Nephron progenitor cell (in vitro differentiated cells): ENCODE data around the gene RERE.
"Not testable (repeated sequence)": the region's sequence is repeated elsewhere in the genome, so short reads cannot be mapped to it uniquely, and the experiment has no call there.

ENCODE experiments used
- DNase-seq: peaks from one replicate; pipeline ENCODE4 v3.0.0; 2021
- H3K27ac Mint-ChIP-seq: 2 replicates; pipeline ENCODE4 v1.8.0; 2021; ENCODE audit warnings: mild to moderate bottlenecking, moderate library complexity, mixed read lengths
- H3K27me3 Mint-ChIP-seq: 2 replicates; pipeline ENCODE4 v1.8.0; 2021; ENCODE audit warnings: mild to moderate bottlenecking, low read depth, mixed read lengths; ENCODE audit not compliant: poor library complexity
- H3K36me3 Mint-ChIP-seq: 2 replicates; pipeline ENCODE4 v1.8.0; 2021; ENCODE audit warnings: low read depth, mixed read lengths
- H3K4me1 Mint-ChIP-seq: 2 replicates; pipeline ENCODE4 v1.8.0; 2021; ENCODE audit warnings: mixed read lengths
- H3K4me3 Mint-ChIP-seq: 2 replicates; pipeline ENCODE4 v1.8.0; 2021; ENCODE audit warnings: mild to moderate bottlenecking, moderate library complexity, mixed read lengths
- H3K9me3 Mint-ChIP-seq: 2 replicates; pipeline ENCODE4 v1.8.0; 2021; ENCODE audit warnings: mild to moderate bottlenecking, moderate library complexity, mixed read lengths
- TF ChIP-seq, protein P1 (sequence below): fragments of 200-600 bp; sonication (generic); IDR thresholded peaks from 2 replicates; pipeline ENCODE4 v1.5.0; 2021; ENCODE audit warnings: antibody characterized with exemption

The RERE gene

DNA sequence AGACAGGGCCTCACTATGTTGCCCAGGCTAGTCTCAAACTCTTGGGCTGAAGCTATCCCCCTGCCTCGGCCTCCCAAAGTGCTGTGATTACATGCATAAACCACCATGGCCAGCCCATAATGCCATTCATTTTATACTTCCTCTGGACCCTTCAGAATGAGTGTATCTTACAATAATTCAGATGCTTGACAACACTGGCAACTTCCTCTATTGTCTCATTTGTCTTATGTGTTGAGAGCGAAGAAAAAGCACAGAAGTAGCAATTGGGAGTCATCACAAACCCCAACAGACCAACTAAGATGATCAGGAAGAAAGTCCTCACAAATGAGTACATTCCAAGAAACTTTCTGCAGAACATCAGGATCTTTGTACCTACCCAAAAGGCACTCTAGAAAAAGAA, 191.9 kb downstream of the RERE start:
- Mint-ChIP-seq H3K36me3 (peaks cover 5% of the 10 kb centered on the region), H3K4me3 (no peak overlapping the region), H3K4me1 (peaks cover 80% of the 10 kb centered on the region), H3K27ac (peak overlapping the region; percentile 24), H3K9me3 (no peaks in the 10 kb centered on the region), H3K27me3 (peaks cover 4% of the 10 kb centered on the region)
- TF ChIP-seq, protein P1, sequence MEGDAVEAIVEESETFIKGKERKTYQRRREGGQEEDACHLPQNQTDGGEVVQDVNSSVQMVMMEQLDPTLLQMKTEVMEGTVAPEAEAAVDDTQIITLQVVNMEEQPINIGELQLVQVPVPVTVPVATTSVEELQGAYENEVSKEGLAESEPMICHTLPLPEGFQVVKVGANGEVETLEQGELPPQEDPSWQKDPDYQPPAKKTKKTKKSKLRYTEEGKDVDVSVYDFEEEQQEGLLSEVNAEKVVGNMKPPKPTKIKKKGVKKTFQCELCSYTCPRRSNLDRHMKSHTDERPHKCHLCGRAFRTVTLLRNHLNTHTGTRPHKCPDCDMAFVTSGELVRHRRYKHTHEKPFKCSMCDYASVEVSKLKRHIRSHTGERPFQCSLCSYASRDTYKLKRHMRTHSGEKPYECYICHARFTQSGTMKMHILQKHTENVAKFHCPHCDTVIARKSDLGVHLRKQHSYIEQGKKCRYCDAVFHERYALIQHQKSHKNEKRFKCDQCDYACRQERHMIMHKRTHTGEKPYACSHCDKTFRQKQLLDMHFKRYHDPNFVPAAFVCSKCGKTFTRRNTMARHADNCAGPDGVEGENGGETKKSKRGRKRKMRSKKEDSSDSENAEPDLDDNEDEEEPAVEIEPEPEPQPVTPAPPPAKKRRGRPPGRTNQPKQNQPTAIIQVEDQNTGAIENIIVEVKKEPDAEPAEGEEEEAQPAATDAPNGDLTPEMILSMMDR: no peak
- no peak for DNase-seq

DNA sequence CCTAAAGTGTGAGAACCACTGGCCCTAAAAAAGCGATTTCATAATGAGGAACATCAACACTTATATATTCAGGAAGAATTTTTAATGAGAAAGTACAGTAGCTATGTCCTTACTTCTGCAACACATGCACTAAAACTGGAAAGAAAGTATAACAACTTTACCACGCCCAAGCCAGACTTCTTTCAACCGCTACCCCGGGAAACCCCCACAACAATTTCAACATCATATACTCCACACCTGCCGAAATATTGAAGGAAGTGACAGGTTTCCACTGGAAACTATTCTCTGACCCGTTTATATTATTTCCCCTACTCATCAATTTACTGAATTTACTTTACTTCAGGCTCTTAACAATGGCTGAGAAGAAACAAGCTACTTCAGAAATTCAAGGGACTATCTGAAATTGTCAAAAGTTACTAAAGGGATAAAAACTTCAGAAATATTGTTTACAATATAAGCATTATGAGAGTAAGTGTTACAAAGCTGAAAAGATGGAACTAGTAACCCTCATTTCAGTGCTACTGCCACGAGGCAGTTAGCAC, 193.7 kb downstream of the RERE start:
- H3K4me1 Mint-ChIP-seq: peaks cover 72% of the 10 kb centered on the region
- not testable (repeated sequence) for H3K36me3 Mint-ChIP-seq, DNase-seq, H3K27me3 Mint-ChIP-seq, H3K9me3 Mint-ChIP-seq, H3K4me3 Mint-ChIP-seq
- peak overlapping the region; percentile 81 for H3K27ac Mint-ChIP-seq

DNA sequence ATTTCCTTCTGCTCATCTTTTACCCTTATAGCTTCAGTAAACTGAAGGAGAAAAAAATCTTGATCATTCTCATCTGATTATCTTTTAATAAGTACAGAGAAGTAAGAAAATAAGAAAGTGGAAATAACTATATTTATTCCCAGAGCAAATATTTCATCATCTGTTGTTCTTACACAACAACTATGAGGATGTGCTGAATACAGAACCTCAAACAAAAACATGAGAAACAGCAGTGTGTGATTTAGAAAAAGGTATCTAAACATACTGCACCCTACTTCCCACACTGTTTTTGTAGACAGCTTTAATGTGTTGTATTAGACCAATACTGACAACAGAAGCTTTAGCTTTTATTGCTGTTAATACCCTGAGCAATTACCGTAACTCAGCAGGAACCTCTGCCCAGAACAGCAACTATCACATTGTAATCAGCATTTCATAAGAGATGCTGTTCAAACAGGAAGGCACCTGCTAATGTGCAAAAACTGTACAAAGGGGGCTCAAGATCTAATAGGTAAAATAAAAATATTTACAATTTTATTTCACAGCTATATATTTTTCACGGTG, 195.6 kb downstream of the RERE start:
- not testable (repeated sequence) for H3K27ac Mint-ChIP-seq, H3K36me3 Mint-ChIP-seq, H3K4me3 Mint-ChIP-seq, H3K27me3 Mint-ChIP-seq, DNase-seq, H3K9me3 Mint-ChIP-seq
- peaks cover 60% of the 10 kb centered on the region for H3K4me1 Mint-ChIP-seq

DNA sequence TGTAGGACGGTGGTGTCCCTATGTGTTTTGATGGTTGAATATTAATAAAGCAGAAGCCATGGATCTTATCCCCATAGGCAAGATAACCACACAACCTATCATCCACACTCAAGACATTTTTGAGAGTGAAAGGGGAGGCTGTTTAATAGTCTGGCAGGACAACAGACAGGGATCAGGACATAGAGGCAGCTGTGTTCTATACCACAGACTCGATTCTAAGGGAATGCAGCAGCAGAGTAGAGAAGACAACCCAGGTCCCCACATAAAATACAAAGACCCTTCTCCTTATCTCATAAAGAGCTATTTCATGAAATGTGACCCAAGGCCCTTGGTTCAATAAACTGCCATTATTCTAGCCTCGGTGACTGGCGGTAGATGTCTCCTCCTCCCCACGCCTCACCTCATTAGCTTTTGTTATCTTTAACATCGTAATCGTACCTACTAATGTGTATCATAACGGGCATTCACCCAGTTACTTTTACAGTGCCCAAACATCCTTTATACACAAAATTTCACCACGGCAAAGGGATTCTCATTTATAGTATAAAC, 196.3 kb downstream of the RERE start:
- H3K4me3 Mint-ChIP-seq: peak overlapping the region; percentile 59

GRCh38 chr1:8619917-8620502, 197.4 kb downstream of the RERE start:
- not testable (repeated sequence) for H3K4me3 Mint-ChIP-seq, DNase-seq, H3K27me3 Mint-ChIP-seq, H3K36me3 Mint-ChIP-seq, H3K9me3 Mint-ChIP-seq
- peak overlapping the region; percentile 64 for H3K27ac Mint-ChIP-seq
- peaks cover 47% of the 10 kb centered on the region for H3K4me1 Mint-ChIP-seq

More for the DNA sequence above, 196.3 kb downstream of the RERE start:
- H3K27me3 Mint-ChIP-seq, DNase-seq, H3K36me3 Mint-ChIP-seq, H3K9me3 Mint-ChIP-seq, H3K27ac Mint-ChIP-seq: not testable (repeated sequence)
- peaks cover 53% of the 10 kb centered on the region for H3K4me1 Mint-ChIP-seq

DNA sequence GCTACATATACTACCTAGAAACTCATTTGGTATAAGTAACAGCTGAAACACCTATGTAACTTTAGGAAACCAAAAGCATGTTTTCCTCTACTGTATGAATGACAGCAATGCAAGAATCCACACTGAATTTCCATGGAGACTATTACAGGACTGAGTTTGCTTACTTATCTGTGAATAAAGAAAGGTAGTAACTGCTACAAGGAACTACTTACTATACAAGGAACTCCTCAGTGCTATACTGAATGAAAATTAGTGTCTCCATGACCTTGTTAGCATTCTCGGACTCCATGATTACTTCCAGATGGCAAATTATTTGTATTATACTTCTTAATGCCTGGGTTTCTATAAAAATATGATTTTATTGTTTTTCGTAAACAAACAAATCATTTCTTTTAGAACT, 198.0 kb downstream of the RERE start:
- not testable (repeated sequence) for H3K4me3 Mint-ChIP-seq, H3K27me3 Mint-ChIP-seq, H3K9me3 Mint-ChIP-seq, H3K36me3 Mint-ChIP-seq, H3K27ac Mint-ChIP-seq, DNase-seq
- H3K4me1 Mint-ChIP-seq: peaks cover 44% of the 10 kb centered on the region

DNA sequence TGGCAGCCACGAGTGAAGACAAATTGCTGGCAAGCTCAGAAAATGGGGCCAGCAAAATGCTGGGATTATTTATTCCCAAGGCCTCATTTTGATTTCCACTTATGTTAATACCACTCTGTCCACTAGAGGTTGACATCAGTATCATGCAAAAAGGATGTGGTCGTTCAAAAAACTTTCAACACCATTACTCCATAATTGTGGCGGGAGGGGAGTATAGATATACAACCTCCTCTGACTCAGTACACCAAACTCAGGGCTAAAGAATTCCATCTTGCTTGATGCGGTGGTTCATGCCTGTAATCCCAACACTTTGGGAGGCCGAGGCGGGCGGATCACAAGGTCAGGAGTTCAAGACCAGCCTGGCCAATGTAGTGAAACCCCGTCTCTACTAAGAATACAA, 200.6 kb downstream of the RERE start:
- not testable (repeated sequence) for H3K9me3 Mint-ChIP-seq, H3K27me3 Mint-ChIP-seq, DNase-seq, H3K4me3 Mint-ChIP-seq, H3K27ac Mint-ChIP-seq
- Mint-ChIP-seq H3K4me1 (peaks cover 26% of the 10 kb centered on the region), H3K36me3 (peaks cover 22% of the 10 kb centered on the region)

DNA sequence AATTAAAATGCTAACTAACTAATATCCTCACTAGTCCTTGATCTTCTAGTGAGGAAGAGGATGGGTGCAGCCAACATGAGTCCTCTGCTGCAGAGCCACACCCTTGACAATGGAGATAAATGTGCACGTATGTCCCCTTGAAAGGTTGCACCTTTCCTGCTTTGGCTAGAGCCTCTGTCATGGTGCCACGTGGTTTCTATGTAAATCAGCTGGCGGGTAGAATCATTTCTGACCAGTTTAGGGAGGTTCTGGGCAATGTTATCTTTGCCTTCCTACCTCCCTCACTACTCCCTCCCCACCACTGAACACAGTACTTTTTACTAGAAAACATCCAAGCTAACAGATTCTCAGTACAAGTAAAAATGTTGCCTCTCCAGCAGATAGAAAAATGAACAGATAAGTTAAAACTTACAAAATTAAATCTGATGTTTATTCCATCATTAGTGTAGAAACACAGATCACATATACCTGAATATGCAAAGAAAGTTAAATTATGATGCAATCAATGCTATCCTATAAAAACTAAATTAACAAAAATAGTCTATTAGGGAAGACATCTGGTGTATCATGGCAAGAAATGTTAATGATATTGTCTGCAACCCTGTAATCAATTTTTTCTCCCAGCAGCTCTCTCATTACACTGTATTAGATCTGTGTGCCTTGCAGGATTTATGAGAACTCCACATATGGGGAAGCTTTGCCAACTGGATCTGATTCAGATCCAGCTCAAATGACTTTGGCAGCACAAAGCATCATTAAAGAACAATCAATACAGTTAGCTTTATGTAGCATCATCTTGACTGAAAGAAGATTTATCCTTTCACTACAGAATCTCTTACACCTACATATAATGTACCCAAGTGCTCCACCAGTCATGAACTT, 205.6 kb downstream of the RERE start:
- peaks cover 10% of the 10 kb centered on the region for H3K4me1 Mint-ChIP-seq
- H3K27me3 Mint-ChIP-seq, H3K27ac Mint-ChIP-seq, H3K4me3 Mint-ChIP-seq, DNase-seq, H3K9me3 Mint-ChIP-seq: not testable (repeated sequence)
- peaks cover 33% of the 10 kb centered on the region for H3K36me3 Mint-ChIP-seq

DNA sequence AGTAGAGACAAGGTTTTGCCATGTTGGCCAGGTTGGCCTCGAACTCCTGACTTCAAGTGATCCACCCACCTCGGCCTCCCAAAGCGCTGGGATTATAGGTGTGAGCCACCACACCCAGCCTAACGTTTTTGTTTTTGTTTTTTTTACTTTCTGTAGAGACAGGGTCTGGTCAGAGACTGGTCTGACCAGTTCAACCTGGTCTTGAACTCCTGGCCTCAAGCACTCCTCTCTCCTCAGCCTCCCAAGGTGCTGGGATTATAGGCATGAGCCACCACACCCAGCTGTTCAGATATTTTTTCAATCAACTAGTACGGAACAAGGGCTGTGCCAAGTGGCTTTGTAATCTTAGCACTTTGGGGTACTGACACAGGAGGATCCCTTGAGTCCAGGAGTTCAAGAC, 209.5 kb downstream of the RERE start:
- H3K27me3 Mint-ChIP-seq: no peaks in the 10 kb centered on the region
- no peak overlapping the region for H3K27ac Mint-ChIP-seq
- no peak for DNase-seq
- TF ChIP-seq, protein P1: no peak
- H3K4me3 Mint-ChIP-seq: no peak overlapping the region
- no peaks in the 10 kb centered on the region for H3K9me3 Mint-ChIP-seq
- peaks cover 28% of the 10 kb centered on the region for H3K36me3 Mint-ChIP-seq
- peaks cover 21% of the 10 kb centered on the region for H3K4me1 Mint-ChIP-seq
